Daoy (cell line): Measurements from ENCODE around the gene ZNG1A. TPM values are rescaled to one million over a fixed set of nuclear protein-coding genes. Genes with fewer than 3 reads are reported as not detected.
"Not testable (repeated sequence)": the region's sequence is repeated elsewhere in the genome, so short reads cannot be mapped to it uniquely, and the experiment has no call there.

ENCODE experiments used
- DNase-seq: peaks from one replicate; pipeline ENCODE4 v3.0.0-alpha.2; 2015; ENCODE audit warnings: low read depth
- total RNA-seq: library from RNA; depleted of rRNA; stranded (reverse); fragments of >200 nt; shearing (Covaris generic); gene quantifications from 2 replicates; pipeline ENCODE4 v1.2.3, GENCODE V29; 2014

The ZNG1A gene
- total RNA-seq, 1 experiment from 2014 or later, result 106 TPM

- peak; percentile 2 for DNase-seq
Measured at GRCh38 chr9:178140-178825, 573 bp downstream of the ZNG1A start.

DNA sequence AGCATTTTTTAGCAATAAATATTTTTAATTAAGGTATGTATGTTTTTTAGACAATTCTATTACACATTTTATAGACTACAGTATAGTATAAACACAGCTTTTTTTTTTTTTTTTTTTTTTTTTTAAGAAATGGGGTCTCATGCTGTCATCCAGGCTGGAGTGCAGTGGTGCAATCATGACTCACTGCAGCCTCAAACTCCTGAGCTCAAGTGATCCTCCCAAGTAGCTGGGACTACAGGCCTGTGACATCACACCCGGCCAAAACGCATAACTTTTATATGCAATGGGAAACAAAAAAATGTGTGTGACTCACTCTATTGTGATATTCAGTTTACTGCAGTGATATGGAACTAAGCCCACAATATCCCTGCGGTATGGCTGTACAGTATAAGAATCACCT lies 9.1 kb downstream of the ZNG1A start:
- not testable (repeated sequence) for DNase-seq

- not testable (repeated sequence) for DNase-seq
Measured at GRCh38 chr9:159871-160270, 19.0 kb downstream of the ZNG1A start.

DNA sequence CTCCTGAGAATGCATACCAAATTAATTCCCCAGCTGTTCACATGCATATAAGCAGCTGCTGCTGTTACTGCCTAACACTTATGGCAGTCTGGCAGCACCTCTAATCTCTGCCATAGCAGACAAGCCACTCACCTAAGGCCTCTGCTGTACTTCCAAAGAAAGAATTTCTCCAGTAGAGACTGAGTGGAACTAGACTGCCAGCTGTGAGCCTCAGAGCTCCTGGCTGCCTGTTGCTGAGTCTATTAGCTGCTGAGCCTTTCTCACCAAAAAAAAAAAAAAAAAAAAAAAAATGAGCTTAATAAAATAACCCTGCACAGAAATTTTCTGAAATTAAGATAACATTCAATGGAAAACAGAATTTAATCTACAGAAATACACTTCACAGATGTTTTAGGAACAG lies 27.7 kb downstream of the ZNG1A start:
- DNase-seq, result not testable (repeated sequence)

DNA sequence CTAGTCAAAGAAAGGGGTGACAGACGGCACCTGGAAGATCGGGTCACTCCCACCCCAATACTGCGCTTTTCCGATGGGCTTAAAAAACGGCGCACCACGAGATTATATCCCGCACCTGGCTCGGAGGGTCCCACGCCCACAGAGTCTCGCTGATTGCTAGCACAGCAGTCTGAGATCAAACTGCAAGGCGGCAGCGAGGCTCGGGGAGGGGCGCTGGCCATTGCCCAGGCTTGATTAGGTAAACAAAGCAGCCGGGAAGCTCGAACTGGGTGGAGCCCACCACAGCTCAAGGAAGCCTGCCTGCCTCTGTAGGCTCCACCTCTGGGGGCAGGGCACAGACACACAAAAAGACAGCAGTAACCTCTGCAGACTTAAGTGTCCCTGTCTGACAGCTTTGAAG lies 39.0 kb downstream of the ZNG1A start:
- DNase-seq, result not testable (repeated sequence)

GRCh38 chr9:117995-118467 lies 60.8 kb downstream of the ZNG1A start, which contains the start of gene FOXD4:
Gene FOXD4 (minus strand): TSS chr9:118417. CDS start chr9:118119, 298 bp downstream.
- DNase-seq, result not testable (repeated sequence)

DNA sequence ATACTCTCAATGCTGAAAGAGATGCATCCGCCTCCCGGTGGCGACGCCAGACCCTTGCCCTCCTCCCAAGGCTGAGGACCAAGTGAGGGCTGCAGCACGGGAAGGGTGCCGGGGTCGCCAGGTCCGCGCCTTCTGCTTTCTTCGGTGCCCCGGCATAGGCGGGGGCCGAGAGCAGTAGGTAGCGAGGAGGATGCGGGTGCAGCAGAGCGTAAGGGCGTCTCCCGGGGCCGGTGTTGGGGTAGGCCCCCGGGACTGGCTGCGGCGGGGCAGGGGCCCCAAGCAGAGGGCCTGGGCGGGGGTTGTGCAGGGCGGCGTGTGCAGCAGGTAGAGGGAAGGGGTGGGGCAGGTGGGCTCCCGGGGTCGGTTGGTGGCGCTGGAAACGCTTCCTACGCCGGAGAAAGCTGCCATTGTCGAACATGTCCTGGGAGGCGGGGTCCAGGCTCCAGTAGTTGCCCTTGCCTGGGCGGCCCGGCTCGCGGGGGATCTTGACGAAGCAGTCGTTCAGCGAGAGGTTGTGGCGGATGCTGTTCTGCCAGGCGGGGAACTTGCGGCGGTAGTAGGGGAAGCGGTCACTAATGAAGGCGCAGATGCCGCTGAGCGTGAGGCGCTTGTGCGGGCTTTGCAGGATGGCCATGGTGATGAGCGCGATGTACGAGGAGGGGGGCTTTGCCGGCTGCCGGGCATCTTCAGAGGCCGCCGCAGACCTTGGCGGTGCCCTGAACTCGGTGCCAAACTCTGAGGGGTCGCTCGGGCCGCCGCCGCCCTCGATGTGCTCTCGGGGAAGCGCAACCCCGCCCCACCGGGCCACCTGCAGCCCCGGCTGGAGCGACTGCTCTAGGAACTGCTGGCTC lies 61.5 kb downstream of the ZNG1A start:
- not testable (repeated sequence) for DNase-seq

DNA sequence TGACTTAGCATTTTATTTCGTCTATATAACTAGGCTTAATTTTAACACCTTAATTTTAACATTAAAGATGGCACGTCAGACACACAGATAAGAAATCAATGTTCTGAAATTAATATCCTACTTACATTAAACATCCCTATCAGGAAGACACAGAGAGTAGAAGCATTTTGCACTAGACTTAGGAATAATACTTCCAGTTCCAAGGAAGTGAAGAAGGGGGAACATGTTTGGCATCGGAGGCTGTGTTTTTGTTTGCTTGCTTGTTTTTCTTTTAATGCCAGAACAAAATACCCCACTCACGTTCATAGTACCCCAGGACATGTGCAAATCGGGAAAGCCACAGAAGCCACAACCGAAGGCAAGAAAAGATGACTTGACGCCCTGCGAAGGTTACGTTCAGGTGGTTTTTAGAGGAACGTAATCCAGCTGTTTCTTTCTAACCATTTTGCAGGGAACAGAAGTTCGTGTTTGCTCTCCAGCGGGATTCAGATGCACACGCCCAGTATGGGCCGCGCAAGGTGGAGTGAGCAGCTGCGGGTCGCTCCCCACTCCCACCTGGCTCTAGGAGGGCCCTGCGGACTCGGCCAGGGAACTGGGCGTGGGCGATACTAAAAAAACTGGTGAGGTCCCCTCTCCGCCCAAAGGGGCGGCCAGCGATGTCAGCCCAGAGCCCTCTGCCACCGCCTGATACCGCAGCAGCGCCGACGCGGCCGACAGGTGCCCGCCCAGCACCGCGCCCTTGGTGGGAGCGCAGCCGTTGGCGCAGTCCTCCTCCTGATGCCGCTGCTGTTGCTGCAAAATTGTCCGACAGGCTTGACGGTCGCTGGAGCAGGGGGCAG lies 62.4 kb downstream of the ZNG1A start:
- not testable (repeated sequence) for DNase-seq

DNA sequence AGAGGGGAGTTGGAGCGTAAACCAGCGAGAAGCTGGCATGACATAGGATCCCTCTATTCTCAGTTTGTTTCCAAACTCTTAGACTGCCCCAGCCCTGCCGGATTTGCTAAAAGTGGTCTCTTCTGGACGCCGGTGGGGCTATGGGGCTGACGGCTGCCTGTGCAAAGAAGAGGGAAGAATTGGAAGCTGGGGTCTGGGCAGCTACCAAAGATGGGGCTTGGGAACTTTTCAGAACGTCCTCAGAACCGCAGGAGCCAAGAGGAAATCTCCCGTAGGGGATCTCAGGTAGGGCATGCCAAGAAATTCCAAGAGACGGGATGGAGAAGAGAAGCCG lies 63.8 kb downstream of the ZNG1A start:
- not testable (repeated sequence) for DNase-seq

- peak; percentile 42 for DNase-seq
Measured at GRCh38 chr9:114267-115117, 64.4 kb downstream of the ZNG1A start.

- peak; percentile 39 for DNase-seq
Measured at GRCh38 chr9:113468-114266, 65.2 kb downstream of the ZNG1A start.

GRCh38 chr9:112589-113467 lies 66.0 kb downstream of the ZNG1A start:
- DNase-seq, result not testable (repeated sequence)

DNA sequence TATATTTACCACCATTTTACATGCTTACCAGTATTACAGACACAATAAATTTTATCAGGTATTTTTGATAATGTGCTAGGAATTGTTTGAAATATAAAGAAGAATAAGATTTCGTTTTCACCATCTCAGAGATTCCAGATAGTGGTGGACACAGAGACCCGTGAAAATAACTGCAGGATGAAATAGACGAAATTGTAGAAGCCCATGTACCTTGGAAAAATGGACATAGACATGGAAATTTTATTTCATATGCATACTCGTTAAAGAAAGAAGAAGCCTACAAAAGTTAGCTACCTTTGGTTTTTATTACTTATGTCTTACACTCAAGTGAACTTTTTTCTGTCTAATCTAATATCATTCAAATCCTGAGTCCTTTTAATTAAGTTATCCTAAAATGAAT lies 68.2 kb downstream of the ZNG1A start:
- not testable (repeated sequence) for DNase-seq

- DNase-seq, result not testable (repeated sequence)
Measured at GRCh38 chr9:109540-109939, 69.3 kb downstream of the ZNG1A start.

DNA sequence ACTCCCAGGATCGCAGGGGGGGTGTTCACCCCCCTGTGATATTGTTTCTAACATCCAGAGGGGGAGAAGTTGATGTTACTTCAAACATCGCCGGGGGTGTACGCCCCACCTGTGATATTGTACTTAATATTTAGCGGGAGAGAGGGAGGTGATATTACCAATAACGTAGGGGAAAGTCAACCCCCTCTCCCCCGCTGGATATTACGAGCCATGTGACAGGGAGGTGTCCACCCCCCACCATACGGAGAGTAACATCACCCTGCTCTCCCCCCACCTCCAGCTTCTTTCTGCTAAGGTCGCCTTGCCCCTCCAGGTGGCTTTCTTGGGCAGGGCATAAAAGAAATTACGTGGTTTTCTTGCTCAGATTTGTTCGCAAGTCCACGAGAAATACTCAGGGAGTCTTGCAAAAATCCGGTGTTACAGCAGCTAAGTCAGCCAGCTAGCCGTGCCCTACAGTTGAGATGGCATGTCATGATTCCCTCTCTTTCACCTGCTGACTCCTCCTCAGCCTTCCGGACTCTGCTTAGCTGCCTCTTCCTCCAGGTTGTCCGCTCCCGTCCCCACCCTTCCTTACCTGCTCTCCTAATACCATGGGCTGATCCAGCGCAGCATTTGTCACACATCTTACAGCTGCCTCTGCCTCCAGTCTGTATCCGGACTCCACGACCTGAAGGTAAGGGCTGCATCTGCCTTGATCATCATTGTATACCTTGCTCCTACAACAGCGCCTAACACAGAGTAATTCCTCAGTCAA lies 69.9 kb downstream of the ZNG1A start:
- DNase-seq, result not testable (repeated sequence)

DNA sequence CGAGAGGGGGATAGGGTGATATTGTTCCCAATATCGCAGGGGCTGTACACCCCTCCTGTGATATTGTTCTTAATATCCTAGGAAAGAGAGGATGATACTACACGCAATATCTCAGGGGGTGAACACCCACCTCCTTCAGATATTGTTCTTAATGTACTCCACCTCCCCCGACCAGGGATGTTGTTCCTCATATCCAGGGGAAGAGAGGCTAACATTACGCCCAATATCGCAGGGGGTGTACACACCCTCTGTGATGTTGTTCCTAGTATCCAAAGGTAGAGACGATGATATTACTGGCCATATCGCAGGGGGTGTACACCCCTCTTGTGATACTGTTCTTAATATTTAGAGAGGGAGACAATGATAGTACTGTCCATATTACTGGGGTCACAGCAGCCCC lies 72.9 kb downstream of the ZNG1A start:
- DNase-seq, result not testable (repeated sequence)

- DNase-seq, result not testable (repeated sequence)
Measured at GRCh38 chr9:100430-100829, 78.4 kb downstream of the ZNG1A start.

DNA sequence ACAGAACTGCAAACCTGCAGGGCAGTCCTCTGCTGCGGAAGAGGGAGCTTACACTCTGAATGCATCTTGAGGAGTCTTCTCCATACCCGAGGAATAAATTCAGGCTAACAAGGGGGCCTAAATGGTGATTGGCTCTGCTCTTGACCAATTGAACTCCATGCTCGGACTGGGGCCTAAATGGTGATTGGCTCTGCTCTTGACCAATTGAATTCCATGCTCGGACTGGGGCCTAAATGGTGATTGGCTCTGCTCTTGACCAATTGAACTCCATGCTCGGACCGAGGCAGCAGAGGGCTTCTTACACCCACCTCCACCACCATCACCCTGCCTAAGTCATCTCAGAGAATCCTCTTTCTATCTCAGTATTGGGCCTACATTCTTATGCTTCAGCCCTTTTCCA lies 79.0 kb downstream of the ZNG1A start:
- DNase-seq, result not testable (repeated sequence)
